HepG2 (cell line): ENCODE measurements around the gene ZNF212. TPM values are rescaled to one million over a fixed set of nuclear protein-coding genes. Genes with fewer than 3 reads are reported as not detected.

Experiments
- AFF4 ChIP-seq: sonication (generic); formaldehyde crosslinking; IDR thresholded peaks from 2 replicates; pipeline ENCODE4 v1.4.0; 2020; ENCODE audit warnings: missing genetic modification reagents
- CAMTA2 ChIP-seq: sonication (generic); formaldehyde crosslinking; IDR thresholded peaks from 2 replicates; pipeline ENCODE4 v1.4.0; 2020; ENCODE audit warnings: mild to moderate bottlenecking, missing genetic modification reagents, borderline replicate concordance
- ERF ChIP-seq: IDR thresholded peaks from 2 replicates; pipeline ENCODE4 v1.6.1; 2018; ENCODE audit warnings: missing biosample characterization, missing genetic modification reagents
- HCFC1 ChIP-seq: fragments of 150-350 bp; IDR thresholded peaks from 2 replicates; pipeline ENCODE4 v1.6.1; 2014; ENCODE audit warnings: low read depth, low read length
- HNRNPK ChIP-seq: fragments of 200-400 bp; formaldehyde crosslinking; IDR thresholded peaks from 2 replicates; pipeline ENCODE4 v1.6.1; 2018; ENCODE audit warnings: low read length, low read depth, moderate library complexity, mild to moderate bottlenecking; ENCODE audit not compliant: poor library complexity, severe bottlenecking
- KDM3A ChIP-seq: IDR thresholded peaks from 2 replicates; pipeline ENCODE4 v1.6.1; 2018; ENCODE audit warnings: low read depth, missing compliant biosample characterization
- SNAPC4 ChIP-seq: sonication (generic); formaldehyde crosslinking; IDR thresholded peaks from 2 replicates; pipeline ENCODE4 v1.4.0; 2020; ENCODE audit warnings: mild to moderate bottlenecking, missing genetic modification reagents
- TEAD2 ChIP-seq: sonication (generic); formaldehyde crosslinking; IDR thresholded peaks from 2 replicates; pipeline ENCODE4 v1.9.0; 2021; ENCODE audit warnings: missing genetic modification reagents
- TEAD3 ChIP-seq: optimal IDR thresholded peaks from 2 replicates; pipeline ENCODE3; 2016; ENCODE audit warnings: borderline replicate concordance
- THAP7 ChIP-seq: sonication (generic); formaldehyde crosslinking; IDR thresholded peaks from 2 replicates; pipeline ENCODE4 v1.8.1; 2023; ENCODE audit warnings: mild to moderate bottlenecking, missing genetic modification reagents
- THRA ChIP-seq: sonication (generic); formaldehyde crosslinking; IDR thresholded peaks from 2 replicates; pipeline ENCODE4 v1.4.0; 2020; ENCODE audit warnings: missing genetic modification reagents, borderline replicate concordance
- ZBTB34 ChIP-seq: sonication (generic); formaldehyde crosslinking; IDR thresholded peaks from 2 replicates; pipeline ENCODE4 v1.8.0; 2022; ENCODE audit warnings: mild to moderate bottlenecking, missing genetic modification reagents
- ZNF101 ChIP-seq: sonication (generic); formaldehyde crosslinking; IDR thresholded peaks from 2 replicates; pipeline ENCODE4 v1.4.0; 2020; ENCODE audit warnings: mild to moderate bottlenecking, low read depth, missing genetic modification reagents, borderline replicate concordance
- ZNF567 ChIP-seq: sonication (generic); formaldehyde crosslinking; IDR thresholded peaks from 2 replicates; pipeline ENCODE4 v1.8.1; 2023; ENCODE audit warnings: mild to moderate bottlenecking, missing genetic modification reagents, borderline replicate concordance
- ZNF713 ChIP-seq: sonication (generic); formaldehyde crosslinking; IDR thresholded peaks from 2 replicates; pipeline ENCODE4 v1.4.0; 2020; ENCODE audit warnings: mild to moderate bottlenecking, missing genetic modification reagents
- polyA plus RNA-seq, 8 experiments: library from polyadenylated mRNA; depleted of rRNA in 3 of 8; stranded (reverse) in 7 of 8; unstranded in 1 of 8; fragments of >200 nt; fragmentation: Illumina TruSeq in 4 of 8; extraction: Trizol in 4 of 8; gene quantifications; 2 replicates each; pipeline versions ENCODE4 v1.2.1 to v1.2.3, GENCODE V29; 2011 to 2016; ENCODE audit warnings: low read depth in 4 of 8, missing spikeins in 1 of 8, mixed read lengths in 1 of 8; ENCODE audit not compliant: insufficient read depth in 1 of 8
- total RNA-seq, 5 experiments: library from RNA; depleted of rRNA; stranded (reverse); fragments of >200 nt; fragmentation: Illumina TruSeq; extraction: Trizol; gene quantifications; 2 replicates each; pipeline ENCODE4 v1.2.3, GENCODE V29; 2016; ENCODE audit warnings: low read depth in 1 of 5

Gene ZNF212
- total and polyA plus RNA-seq, 2 of the 13 experiments (the other 11 are each of a cell fraction or from before 2014, with no cell fraction given): 2.6 to 3.8 TPM

- no peak for TF ChIP-seq ZNF101
- TF ChIP-seq ERF (CRISPR knock-in tag): peak; percentile 76
- TF ChIP-seq THAP7 (CRISPR knock-in tag): no peak
- TF ChIP-seq SNAPC4 (CRISPR knock-in tag): no peak
- no peak for TF ChIP-seq HNRNPK
- TF ChIP-seq ZBTB34 (CRISPR knock-in tag): no peak
- peak; percentile 76 for TF ChIP-seq THRA (CRISPR knock-in tag)
- TF ChIP-seq AFF4 (CRISPR knock-in tag): no peak
- TF ChIP-seq ZNF567: no peak
- TF ChIP-seq TEAD2 (CRISPR knock-in tag): no peak
- peak; percentile 62 for TF ChIP-seq TEAD3
- no peak for TF ChIP-seq ZNF713
- peak; percentile 76; the same call in 1 of the 2 replicates for TF ChIP-seq KDM3A (CRISPR knock-in tag)
- TF ChIP-seq HCFC1: no peak
- TF ChIP-seq CAMTA2 (CRISPR knock-in tag): no peak
These were observed 44.0 kb upstream of the ZNF212 start, which contains the start of gene ZNF282 (continued) for GRCh38 chr7:149195180-149196150.
